Measurements from ENCODE around the gene NSUN3. TPM values are rescaled to one million over a fixed set of nuclear protein-coding genes. Genes with fewer than 3 reads are reported as not detected.

The NSUN3 gene
- total RNA-seq, 2 experiments from 2014 or later = 14.0 to 16.6 TPM

DNA sequence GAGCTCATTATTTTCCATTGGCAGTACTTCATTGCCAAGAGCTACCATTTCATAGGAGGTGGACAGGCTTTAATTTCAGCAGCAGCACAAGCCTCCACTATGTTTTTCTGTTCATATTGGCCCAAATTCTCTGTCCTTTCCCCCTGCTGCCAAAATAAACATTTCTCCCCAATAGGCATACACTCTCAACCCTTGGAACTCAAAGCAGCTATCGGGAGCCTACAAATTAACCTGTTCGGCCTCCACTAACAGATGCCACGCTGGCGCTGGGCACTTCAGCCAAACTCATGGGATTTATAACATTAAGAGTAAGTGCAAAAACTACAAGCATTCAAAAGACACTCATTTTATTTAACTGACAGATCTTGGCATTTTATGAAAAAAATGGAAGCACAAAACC lies 95.7 kb downstream of the NSUN3 start:
- Mint-ChIP-seq H3K27ac (no peak overlapping the region), H3K4me1 (no peaks in the 10 kb centered on the region), H3K27me3 (peaks cover 9% of the 10 kb centered on the region), H3K36me3 (ENCODE audit: low read depth) (no peaks in the 10 kb centered on the region), H3K4me3 (no peak overlapping the region), H3K9me3 (no peaks in the 10 kb centered on the region)
- POLR2A ChIA-PET = no interaction called here
- CTCF ChIA-PET = no interaction called here
- DNase-seq = no peak

DNA sequence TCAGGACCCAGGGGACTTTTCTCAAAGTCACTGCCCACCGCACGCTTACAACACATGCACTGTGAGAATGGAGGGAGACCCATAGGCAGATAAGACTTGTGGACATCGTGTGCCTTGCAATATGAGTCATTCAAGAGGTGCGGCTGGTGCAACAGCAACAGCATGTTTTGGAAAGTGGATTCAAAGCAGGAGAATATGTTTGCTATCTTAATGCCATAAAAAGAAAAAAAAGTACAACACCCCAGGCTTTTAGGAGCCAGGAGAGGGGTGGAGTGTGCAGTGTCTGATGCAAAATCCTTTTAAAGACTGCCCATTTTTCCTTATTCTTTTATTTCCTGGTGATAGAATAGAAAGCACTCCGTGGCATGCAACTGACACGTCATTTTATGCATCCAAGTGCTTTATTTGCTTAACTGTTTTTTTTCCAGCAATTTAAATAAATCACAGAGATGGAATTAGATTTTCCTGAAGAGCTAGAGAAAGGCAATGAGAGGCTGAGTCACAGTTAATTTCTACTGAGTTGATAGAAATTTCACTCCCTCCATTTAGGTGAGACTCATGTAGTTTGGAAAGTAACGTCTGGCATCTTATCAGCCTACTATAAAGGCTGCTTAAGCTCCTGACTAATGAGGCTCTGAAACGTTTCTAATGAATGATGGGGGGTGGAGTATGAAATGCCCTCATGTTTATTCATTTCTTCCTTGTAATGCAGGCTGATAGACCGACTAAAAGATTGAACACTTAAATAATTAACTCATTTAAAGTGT lies 96.4 kb downstream of the NSUN3 start:
- Mint-ChIP-seq H3K27me3 (peaks cover 9% of the 10 kb centered on the region), H3K36me3 (ENCODE audit: low read depth) (no peaks in the 10 kb centered on the region), H3K9me3 (no peaks in the 10 kb centered on the region), H3K4me3 (no peak overlapping the region), H3K27ac (no peak overlapping the region), H3K4me1 (no peaks in the 10 kb centered on the region)
- no peak for DNase-seq
- ChIA-PET CTCF (no interaction called here), POLR2A (no interaction called here)

DNA sequence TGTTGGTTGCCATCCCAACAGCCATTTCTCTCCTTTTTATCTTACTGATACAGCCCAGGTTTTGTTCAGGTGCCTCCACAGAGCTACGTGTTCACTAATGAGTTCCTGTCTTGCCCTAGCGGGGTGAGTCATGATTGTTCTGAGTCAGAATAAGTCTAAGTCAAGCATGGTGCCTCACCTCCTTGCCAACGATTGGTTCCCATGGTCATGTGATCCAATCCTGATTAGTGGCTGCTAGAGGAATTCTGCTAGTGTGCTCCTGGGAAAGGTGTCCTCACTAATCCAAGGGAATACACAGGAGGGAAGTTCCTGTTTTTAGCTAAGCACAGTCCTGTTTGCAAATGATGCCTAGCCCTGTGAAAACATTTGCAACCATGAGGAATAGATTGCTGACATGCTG lies 99.8 kb downstream of the NSUN3 start:
- peaks cover 4% of the 10 kb centered on the region for H3K27me3 Mint-ChIP-seq
- H3K9me3 Mint-ChIP-seq = no peaks in the 10 kb centered on the region
- H3K36me3 Mint-ChIP-seq (ENCODE audit: low read depth) = no peaks in the 10 kb centered on the region
- DNase-seq = no peak
- ChIA-PET CTCF (no interaction called here), POLR2A (no interaction called here)
- H3K4me3 Mint-ChIP-seq = no peak overlapping the region
- H3K27ac Mint-ChIP-seq = no peak overlapping the region
- H3K4me1 Mint-ChIP-seq = no peaks in the 10 kb centered on the region

DNA sequence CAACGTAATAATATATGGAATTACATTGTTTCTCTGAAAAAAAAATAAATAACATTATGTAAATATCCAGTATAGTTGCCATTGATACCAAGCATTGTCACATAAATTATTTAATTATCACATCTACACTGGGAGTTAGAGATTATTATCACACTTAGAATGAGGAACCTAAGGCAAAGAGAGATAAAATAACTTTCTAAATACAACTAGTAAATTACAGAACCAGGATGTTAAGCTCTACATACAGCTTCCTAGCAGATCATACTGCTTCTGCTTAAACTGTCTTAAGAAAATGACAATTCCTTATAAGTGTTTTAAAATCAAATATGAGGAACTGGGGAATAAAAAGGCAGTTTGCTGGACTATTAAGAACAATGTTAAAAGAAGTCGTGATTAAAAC lies 104.5 kb downstream of the NSUN3 start:
- CTCF ChIA-PET = interaction anchor here (0.7 kb wide), 1 partner anchor 167 kb away, joined by 3 read pairs; no protein-coding TSS in a partner anchor
- DNase-seq = no peak

DNA sequence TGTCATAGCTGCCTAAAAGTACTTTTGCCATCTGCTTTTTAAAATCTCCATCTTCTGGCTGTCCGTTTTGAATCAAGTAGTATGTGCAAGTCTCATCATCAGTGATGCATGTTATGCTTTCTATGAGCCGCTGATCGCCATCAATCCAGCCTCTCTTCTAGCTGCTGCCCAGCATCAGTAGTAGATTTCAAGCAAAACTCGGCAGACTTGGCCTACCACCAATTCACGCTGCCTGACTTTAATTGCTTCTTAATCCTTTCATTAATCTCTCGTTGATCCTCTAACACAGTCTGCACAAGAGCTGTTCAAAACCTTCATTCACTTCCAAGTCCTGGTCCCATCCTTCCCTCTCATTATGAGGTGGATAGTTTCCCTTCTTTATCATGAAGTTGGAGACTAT lies 104.9 kb downstream of the NSUN3 start:
- CTCF ChIA-PET = interaction anchor here (0.7 kb wide), 1 partner anchor 168 kb away, joined by 3 read pairs; no protein-coding TSS in a partner anchor
- H3K27me3 Mint-ChIP-seq = peaks cover 2% of the 10 kb centered on the region

More for the DNA sequence above, 104.5 kb downstream of the NSUN3 start:
- Mint-ChIP-seq H3K27ac (no peak overlapping the region), H3K36me3 (ENCODE audit: low read depth) (no peaks in the 10 kb centered on the region), H3K27me3 (peaks cover 2% of the 10 kb centered on the region), H3K9me3 (no peaks in the 10 kb centered on the region), H3K4me1 (no peaks in the 10 kb centered on the region), H3K4me3 (no peak overlapping the region)
- POLR2A ChIA-PET = no interaction called here

DNA sequence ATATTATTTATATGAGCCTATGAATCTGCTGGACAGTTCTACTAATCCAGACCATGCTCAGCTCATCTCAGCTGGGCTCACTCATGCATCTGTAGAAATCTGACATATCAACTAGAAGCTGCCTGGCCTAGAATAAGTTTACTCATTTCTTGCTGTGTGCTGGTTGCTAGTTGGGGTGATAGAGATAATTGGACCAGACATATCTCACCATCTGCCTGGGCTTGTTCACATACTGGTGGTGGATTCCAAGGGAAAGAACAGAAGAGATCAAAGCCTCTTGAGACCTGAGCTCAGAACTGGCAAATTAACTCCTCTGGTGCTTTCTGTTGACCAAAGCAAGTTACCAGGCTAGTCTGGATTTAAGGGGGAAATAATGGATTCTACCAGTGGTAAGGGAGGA lies 109.1 kb downstream of the NSUN3 start:
- H3K36me3 Mint-ChIP-seq (ENCODE audit: low read depth) = no peaks in the 10 kb centered on the region
- CTCF ChIA-PET = no interaction called here

More for the DNA sequence above, 104.9 kb downstream of the NSUN3 start:
- DNase-seq = no peak
- no peaks in the 10 kb centered on the region for H3K4me1 Mint-ChIP-seq
- no peaks in the 10 kb centered on the region for H3K36me3 Mint-ChIP-seq (ENCODE audit: low read depth)
- H3K9me3 Mint-ChIP-seq = no peaks in the 10 kb centered on the region
- POLR2A ChIA-PET = no interaction called here
- H3K27ac Mint-ChIP-seq = no peak overlapping the region
- H3K4me3 Mint-ChIP-seq = no peak overlapping the region

DNA sequence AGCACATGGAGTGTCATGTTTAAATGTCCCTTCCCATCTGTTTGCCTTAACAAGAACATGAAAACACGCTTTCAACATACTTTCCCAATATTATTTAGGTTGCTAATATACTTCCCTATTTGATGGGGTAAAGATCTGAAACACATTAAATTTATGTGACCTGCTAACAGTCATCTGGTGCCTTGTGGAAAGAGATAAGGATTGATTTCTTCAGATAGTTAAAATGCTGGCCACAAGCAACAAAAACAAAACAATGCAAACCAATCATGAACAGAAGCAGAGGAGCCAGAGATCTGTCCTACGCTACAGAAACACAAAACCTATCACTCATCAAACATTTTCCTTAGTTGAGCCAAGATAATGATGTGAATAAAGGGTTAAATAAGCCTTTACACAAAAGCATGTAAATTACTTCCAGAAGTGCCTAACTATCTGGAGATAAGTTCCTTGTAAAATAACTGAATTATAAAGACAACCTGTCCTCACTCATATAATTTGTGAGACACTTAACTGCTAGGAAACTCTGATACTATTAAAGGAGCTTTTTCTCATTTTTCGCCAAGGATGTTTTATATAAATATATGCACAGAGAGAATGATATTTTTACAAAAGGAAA lies 109.9 kb downstream of the NSUN3 start:
- Mint-ChIP-seq H3K4me1 (no peaks in the 10 kb centered on the region), H3K4me3 (no peak overlapping the region), H3K27ac (no peak overlapping the region), H3K9me3 (no peaks in the 10 kb centered on the region), H3K36me3 (ENCODE audit: low read depth) (no peaks in the 10 kb centered on the region), H3K27me3 (peaks cover 2% of the 10 kb centered on the region)
- POLR2A ChIA-PET = no interaction called here
- DNase-seq = no peak
- CTCF ChIA-PET = no interaction called here

More for the DNA sequence above, 109.1 kb downstream of the NSUN3 start:
- peaks cover 2% of the 10 kb centered on the region for H3K27me3 Mint-ChIP-seq
- no peak for DNase-seq
- H3K4me3 Mint-ChIP-seq = no peak overlapping the region
- POLR2A ChIA-PET = no interaction called here
- no peaks in the 10 kb centered on the region for H3K9me3 Mint-ChIP-seq
- no peak overlapping the region for H3K27ac Mint-ChIP-seq
- no peaks in the 10 kb centered on the region for H3K4me1 Mint-ChIP-seq

DNA sequence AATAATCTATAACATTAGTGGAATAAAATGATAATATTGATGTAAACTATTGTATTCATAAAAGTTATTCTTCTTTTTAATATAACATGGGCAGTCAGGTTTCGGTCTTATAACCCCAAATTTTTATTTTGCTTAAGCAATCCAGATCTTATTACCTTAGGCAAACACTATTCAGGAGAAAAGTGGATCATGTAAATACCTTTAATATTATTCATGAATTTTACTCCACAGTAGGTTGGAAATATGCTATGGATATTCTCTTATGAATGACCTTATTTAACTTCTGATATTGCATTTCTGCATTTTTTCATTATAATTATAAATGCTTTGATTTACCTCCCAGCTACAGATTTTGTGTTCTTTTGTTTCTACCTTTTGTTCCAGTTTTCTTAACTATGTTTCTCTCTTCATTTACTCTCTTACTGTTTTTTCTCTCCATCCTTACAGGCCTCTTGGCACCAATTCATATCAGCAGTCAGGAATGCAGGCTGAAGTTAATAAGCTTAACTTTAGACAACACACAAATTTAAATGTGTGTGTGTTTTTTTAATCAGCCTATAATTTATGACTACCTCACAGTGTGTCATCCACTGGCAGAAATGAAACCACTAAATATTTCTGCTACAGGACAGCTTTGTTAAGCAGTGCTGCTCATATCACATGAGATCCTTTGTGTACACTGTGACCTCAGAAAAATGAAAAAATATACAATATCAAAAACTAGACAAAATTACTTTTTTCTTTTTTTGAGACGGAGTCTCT lies 111.0 kb downstream of the NSUN3 start:
- CTCF ChIA-PET = no interaction called here
- no peak for DNase-seq
- Mint-ChIP-seq H3K9me3 (no peaks in the 10 kb centered on the region), H3K36me3 (ENCODE audit: low read depth) (no peaks in the 10 kb centered on the region), H3K27ac (no peak overlapping the region), H3K4me3 (no peak overlapping the region), H3K4me1 (no peaks in the 10 kb centered on the region), H3K27me3 (peaks cover 2% of the 10 kb centered on the region)
- POLR2A ChIA-PET = no interaction called here

DNA sequence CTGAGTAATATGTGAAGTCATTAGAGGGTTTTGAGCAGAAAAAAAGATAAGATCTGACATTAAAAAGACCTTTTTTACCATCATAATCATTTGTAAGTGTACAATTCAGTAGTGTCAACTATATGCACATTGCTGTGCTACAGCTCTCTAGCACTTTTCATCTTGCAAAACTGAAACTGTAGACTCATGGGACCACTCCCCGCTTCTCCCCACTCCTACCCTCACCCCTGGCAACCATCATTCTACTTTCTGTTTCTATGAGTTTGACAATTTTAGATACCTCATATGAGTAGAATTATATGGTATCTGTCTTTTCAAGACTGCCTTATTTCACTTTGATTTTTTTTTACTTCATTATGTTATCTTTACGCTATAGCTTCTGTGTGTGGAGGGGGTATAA lies 112.8 kb downstream of the NSUN3 start:
- H3K9me3 Mint-ChIP-seq = no peaks in the 10 kb centered on the region
- no peak overlapping the region for H3K27ac Mint-ChIP-seq
- peaks cover 2% of the 10 kb centered on the region for H3K27me3 Mint-ChIP-seq
- DNase-seq = no peak
- ChIA-PET CTCF (interaction anchor here (0.6 to 1.6 kb wide), 2 partner anchors 10 to 884 kb away, joined by 3 to 4 read pairs; no protein-coding TSS in a partner anchor), POLR2A (no interaction called here)
- no peaks in the 10 kb centered on the region for H3K36me3 Mint-ChIP-seq (ENCODE audit: low read depth)
- H3K4me3 Mint-ChIP-seq = no peak overlapping the region
- H3K4me1 Mint-ChIP-seq = no peaks in the 10 kb centered on the region

DNA sequence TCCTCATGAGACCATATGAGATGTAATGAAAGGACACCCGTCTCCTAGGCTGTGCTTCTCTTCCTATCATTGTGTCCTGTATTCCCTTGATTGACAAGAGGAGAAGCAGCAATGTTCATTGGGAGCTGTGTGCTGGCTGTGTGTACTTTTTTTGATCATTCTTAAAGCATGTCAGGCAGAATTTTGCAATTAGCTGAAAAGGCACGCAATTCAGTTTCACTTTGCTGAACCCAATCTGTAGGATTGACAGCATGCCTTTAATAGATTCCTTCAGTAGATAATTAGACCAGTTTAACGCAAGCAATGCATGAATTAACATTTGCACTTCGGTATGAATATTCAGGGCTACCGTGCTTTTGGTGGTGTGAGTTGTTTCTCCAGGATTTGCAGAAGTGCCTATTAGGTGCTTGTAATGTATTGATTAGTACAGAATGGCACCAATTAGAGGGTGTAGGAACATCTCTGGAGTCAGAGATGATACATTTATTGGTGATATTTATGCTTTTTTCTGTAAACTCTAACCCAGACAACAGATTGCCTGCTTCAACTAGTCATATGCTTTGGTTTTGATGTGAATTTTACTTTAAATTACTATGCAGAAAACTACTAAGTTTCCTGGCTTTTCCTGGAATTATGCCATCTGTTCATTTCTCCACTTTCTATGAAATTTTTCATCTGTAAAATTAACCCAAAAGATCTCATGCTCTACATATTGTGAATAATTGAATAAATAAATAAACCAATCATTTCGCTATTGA lies 114.3 kb downstream of the NSUN3 start:
- peaks cover 2% of the 10 kb centered on the region for H3K27me3 Mint-ChIP-seq
- H3K27ac Mint-ChIP-seq = no peak overlapping the region
- no peaks in the 10 kb centered on the region for H3K9me3 Mint-ChIP-seq
- POLR2A ChIA-PET = no interaction called here
- H3K4me3 Mint-ChIP-seq = no peak overlapping the region
- DNase-seq = no peak
- CTCF ChIA-PET = no interaction called here
- no peaks in the 10 kb centered on the region for H3K4me1 Mint-ChIP-seq
- no peaks in the 10 kb centered on the region for H3K36me3 Mint-ChIP-seq (ENCODE audit: low read depth)
